Fibroblast of skin of abdomen (primary cell): ENCODE measurements around the gene ZNF668.
A peak's percentile ranks its signal among the peaks of the same experiment; 100 is the strongest.
"Not testable (repeated sequence)": the region's sequence is repeated elsewhere in the genome, so short reads cannot be mapped to it uniquely, and the experiment has no call there.

Source experiments
- DNase-seq: peaks from one replicate; pipeline ENCODE4 v3.0.0-alpha.2; 2013

The ZNF668 gene

GRCh38 chr16:31100876-31101641 is 27.0 kb upstream of the ZNF668 start:
- not testable (repeated sequence) for DNase-seq

DNA sequence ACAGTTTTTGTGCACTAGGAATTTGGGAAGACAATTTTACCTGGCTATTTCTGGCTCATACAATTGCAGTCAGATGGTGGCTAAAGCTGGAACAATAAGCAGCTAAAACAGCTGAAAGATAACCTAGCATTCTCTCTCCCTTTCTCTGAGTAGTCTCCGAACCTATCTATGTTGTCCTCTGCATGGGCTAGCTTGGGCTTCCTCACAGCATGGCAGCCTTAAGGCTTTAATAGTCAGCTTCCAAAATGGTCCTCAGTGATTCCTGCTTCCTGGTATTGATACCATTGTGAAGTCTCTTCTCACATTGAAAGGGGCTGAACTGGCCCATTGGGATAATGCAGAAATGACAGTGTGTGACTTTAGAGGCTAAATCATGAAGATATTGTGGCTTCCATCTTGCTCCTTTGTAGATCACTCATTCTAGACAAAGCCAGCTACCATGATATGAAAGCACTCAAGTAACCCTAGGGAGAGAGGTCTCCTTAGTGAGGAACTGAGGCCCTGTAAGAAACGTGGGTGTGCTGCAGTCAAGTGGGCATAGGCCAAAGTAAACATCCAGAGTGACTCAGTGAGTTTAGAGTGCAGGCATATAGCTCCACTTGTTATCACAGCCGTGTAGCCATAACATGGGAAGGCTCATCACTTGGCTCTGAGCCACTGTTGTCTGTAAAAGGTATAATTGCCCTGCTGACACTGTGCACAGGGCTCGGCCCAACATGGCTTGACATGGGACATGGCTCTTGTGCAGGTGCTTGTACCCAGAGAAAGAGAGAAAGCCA is 26.0 kb upstream of the ZNF668 start:
- no peak for DNase-seq

GRCh38 chr16:31094424-31095120 is 20.5 kb upstream of the ZNF668 start, which contains the start of gene VKORC1:
VKORC1 (minus strand) TSS chr16:31094797; CDS start chr16:31094729, 68 bp downstream.
- DNase-seq = peak; percentile 97

GRCh38 chr16:31094088-31094423 is 20.0 kb upstream of the ZNF668 start:
- DNase-seq = no peak

GRCh38 chr16:31093132-31093703 is 19.2 kb upstream of the ZNF668 start:
- peak; percentile 47 for DNase-seq

GRCh38 chr16:31092330-31092729 is 18.3 kb upstream of the ZNF668 start:
- no peak for DNase-seq

- peak; percentile 20 for DNase-seq
Observed at GRCh38 chr16:31090540-31090939, 16.5 kb upstream of the ZNF668 start.

DNA sequence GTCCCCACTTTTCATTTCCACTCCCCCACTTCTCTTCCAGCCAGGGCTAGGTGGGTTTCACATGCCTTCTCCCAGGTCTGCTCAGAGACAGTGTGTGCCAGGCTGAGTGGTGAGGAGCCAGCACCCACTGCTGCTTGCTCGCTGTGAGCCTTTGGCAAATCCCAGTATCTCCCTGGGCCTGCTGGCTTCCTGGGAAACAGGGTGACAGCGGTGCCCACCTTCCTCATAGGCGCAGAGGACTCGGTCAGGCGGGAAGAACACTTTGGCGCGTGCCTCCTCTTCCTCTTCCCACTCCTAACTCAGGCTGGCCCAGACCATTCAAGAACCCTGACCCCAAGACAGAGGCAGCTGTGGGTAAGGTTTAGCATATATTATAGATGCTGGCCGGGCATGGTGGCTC is 15.2 kb upstream of the ZNF668 start:
- no peak for DNase-seq

- no peak for DNase-seq
Observed at GRCh38 chr16:31088459-31089183, 14.6 kb upstream of the ZNF668 start, which contains the start of gene PRSS53. PRSS53 (minus strand) TSS chr16:31088943; CDS start chr16:31088809, 134 bp downstream.

GRCh38 chr16:31087971-31088370 is 13.9 kb upstream of the ZNF668 start:
- no peak for DNase-seq

DNA sequence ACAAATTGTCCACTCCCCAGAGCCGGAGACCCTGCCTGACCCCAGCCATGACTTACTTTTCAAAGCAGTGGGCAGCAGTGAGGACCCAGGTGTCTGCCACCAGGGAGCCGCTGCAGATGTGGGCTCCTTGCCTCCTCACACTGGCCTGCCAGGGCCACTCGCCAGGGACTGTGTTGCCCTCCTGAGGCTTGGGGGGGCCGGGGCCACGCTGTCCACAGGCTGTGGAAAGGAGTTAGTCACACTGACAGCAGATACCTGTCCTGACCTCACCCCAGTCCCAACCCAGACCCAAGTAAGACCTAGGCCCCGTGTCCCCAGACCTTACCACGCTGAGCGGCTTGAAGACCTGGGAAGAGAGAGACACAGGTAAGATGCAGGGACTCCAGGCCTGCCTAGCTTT is 13.4 kb upstream of the ZNF668 start:
- no peak for DNase-seq

DNA sequence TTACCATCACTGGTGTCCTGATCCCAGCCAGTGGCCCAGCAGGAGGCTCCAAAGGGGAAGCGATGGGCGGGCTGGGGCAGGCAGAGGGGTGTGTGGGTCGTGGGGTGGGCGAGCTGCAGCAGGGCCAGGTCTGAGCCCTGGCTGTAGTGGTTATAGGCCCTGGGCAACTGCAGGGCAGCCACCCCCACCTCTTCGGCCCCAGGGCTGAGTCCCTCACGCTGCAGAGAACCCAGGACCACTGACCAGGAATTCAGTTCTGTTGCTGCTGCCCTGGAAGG is 12.5 kb upstream of the ZNF668 start:
- DNase-seq = no peak

- DNase-seq = no peak
Observed at GRCh38 chr16:31085873-31086628, 12.0 kb upstream of the ZNF668 start.

GRCh38 chr16:31085411-31085810 is 11.4 kb upstream of the ZNF668 start:
- no peak for DNase-seq

DNA sequence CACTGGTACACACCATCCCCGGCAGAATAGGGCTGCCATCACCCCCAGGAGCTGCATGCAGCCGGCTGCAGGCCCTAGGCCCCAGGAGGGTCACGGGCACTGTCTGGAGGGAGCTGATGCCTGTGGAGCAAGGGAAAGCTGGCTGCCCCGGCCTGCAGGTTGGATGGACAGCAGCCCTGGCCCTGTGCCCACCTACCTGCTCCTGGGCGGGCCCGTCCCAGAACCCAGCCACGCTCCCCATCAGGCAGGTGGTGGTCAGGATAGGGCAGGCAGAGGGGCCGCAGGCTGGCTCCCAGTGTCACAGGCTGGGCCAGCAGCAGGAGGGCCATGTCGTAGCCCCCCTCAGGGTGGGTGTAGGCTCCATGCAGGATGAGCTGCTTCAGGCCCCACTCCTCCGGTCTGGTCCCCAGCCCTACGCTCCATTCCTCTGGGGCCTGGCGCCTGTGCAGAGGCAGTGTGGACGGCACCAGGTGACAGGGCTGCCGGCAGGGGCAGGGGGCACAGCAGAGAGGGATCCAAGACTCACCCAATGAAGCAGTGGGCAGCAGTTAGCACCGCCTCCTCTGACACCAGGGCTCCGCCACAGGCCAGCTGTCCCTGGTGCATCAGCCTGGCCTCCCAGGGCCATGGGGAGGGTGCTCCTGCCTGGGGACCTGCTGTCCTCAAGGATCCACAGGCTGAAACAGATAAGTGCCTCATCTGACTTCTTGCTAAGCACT is 10.7 kb upstream of the ZNF668 start:
- no peak for DNase-seq

DNA sequence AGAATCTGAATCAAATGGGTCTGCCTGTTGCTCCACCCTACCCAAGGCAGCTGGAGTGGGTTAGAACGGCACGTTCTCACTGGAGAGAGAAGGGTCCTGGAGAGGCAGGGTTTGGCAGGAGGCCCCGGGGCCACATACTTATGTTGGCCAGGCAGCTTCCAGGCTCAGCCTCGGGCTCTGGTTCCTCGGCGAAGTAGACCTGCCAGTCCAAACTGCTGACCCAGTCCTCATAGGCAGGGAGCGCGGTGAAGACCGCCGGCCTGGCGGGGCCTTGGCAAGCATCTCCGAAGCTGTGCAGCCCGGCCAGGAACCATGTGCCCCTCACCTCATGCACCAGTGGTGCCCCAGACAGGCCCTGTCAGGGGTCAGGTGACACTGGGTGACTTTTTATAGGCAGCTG is 9.9 kb upstream of the ZNF668 start:
- no peak for DNase-seq

GRCh38 chr16:31083556-31083955 is 9.5 kb upstream of the ZNF668 start:
- no peak for DNase-seq

DNA sequence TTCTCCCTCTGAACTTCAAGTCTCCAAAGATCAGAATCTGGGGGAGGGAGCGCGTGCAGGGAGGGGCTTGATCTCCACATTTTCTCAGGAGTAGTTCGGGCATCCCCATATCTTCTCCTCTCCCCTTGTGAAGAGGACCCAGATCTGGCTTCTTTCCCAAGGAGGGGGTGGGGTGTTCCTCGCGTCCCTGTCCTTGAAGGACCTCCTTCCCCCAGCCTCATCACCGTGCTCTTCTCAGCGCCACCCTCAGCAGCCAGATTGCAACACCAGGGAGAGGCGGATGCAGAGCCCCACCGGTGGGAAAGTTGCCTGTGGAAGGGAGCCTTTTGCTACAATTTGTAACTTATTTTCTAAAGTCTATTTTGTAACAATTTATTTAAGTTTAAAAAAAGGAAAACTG is 9.0 kb upstream of the ZNF668 start:
- no peak for DNase-seq

- no peak for DNase-seq
Observed at GRCh38 chr16:31082368-31083045, 8.5 kb upstream of the ZNF668 start.
